ENCODE data around the gene CERK. TPM values are rescaled to one million over a fixed set of nuclear protein-coding genes. Genes with fewer than 3 reads are reported as not detected.

CERK gene
- polyA plus RNA-seq, 1 of the 3 experiments (the other 2 are of a cell fraction): 32.6 TPM

DNA sequence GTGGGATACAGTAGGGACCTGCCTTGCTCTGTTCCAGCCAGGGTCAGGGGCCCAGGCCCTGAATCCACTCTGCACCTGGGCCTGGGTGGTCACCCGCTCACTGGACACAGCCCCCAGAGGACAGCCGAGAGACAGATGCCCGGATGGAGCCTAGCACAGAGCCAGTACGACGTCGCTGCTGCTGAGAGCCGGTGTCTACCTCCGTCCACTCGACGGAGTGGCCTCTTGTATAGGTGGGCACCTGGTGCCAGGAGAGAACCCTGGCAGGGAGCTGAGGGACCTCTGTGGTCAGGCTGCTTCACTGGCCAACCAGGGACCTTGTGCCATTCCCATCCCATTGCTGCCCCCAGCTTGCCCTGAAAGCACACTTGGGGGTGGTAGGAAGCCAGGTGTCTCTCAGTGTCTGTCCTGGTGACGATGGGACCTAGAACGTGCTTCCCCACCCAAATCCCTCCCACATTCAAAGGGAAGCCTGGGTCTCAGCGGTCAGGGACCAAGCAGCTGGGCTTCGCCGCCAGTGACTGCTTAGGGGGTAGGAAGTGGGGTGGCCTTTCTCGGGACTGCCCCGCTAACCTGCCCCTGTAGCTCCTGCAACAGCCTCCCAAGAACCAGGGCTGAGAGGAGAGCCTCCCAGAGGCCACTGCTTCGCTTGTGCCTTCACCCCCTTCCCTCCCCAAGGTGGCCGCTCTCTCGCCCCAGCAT, 10.3 kb upstream of the CERK start (continued):
- no peak for TF ChIP-seq EP300 (IDR thresholded peaks at IDR 0.05; ENCODE audit: borderline replicate concordance in 1 of 2, low read depth in 1 of 2, low read length in 1 of 2)
- TF ChIP-seq, protein P1, sequence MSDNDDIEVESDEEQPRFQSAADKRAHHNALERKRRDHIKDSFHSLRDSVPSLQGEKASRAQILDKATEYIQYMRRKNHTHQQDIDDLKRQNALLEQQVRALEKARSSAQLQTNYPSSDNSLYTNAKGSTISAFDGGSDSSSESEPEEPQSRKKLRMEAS (IDR thresholded peaks at IDR 0.05; ENCODE audit: low read depth): no peak
- TF ChIP-seq TAF1 (IDR thresholded peaks at IDR 0.05; ENCODE audit: borderline replicate concordance, low read depth, low read length): no peak
- no peak for TF ChIP-seq JUND (IDR thresholded peaks at IDR 0.05)
- TF ChIP-seq RAD21 (IDR thresholded peaks at IDR 0.05; ENCODE audit: low read length): no peak
- TF ChIP-seq, protein P2, sequence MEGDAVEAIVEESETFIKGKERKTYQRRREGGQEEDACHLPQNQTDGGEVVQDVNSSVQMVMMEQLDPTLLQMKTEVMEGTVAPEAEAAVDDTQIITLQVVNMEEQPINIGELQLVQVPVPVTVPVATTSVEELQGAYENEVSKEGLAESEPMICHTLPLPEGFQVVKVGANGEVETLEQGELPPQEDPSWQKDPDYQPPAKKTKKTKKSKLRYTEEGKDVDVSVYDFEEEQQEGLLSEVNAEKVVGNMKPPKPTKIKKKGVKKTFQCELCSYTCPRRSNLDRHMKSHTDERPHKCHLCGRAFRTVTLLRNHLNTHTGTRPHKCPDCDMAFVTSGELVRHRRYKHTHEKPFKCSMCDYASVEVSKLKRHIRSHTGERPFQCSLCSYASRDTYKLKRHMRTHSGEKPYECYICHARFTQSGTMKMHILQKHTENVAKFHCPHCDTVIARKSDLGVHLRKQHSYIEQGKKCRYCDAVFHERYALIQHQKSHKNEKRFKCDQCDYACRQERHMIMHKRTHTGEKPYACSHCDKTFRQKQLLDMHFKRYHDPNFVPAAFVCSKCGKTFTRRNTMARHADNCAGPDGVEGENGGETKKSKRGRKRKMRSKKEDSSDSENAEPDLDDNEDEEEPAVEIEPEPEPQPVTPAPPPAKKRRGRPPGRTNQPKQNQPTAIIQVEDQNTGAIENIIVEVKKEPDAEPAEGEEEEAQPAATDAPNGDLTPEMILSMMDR (IDR thresholded peaks at IDR 0.05): no peak
- TF ChIP-seq, protein P3, sequence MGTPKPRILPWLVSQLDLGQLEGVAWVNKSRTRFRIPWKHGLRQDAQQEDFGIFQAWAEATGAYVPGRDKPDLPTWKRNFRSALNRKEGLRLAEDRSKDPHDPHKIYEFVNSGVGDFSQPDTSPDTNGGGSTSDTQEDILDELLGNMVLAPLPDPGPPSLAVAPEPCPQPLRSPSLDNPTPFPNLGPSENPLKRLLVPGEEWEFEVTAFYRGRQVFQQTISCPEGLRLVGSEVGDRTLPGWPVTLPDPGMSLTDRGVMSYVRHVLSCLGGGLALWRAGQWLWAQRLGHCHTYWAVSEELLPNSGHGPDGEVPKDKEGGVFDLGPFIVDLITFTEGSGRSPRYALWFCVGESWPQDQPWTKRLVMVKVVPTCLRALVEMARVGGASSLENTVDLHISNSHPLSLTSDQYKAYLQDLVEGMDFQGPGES (IDR thresholded peaks at IDR 0.05; ENCODE audit: low read depth, low read length): no peak
- TF ChIP-seq, protein P4, sequence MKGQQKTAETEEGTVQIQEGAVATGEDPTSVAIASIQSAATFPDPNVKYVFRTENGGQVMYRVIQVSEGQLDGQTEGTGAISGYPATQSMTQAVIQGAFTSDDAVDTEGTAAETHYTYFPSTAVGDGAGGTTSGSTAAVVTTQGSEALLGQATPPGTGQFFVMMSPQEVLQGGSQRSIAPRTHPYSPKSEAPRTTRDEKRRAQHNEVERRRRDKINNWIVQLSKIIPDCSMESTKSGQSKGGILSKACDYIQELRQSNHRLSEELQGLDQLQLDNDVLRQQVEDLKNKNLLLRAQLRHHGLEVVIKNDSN (IDR thresholded peaks at IDR 0.05; ENCODE audit: borderline replicate concordance, low read depth): no peak
- no peak for TF ChIP-seq RXRA (IDR thresholded peaks at IDR 0.05; ENCODE audit: borderline replicate concordance, low read depth)

DNA sequence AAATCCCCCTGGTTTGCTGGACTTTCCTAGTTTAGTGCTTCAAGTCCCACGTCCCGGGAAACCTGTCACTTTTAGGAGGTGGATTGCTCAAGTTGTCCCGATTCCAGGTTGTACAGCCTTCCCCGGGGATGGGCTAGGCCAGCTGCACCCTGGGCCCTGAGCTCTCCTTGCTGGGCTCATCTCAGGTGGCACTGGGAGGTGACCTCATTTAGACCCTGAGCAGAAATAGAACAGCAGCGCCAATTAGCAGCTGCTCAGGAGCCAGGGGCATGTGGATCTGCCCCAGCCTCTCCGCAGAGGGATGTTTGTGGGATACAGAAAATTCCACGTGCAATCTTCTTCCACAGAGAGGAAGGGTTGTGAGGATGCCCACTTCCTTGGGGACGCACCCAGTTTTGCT, 9.6 kb upstream of the CERK start:
- WGBS (ENCODE audit: low lambda C conversion rate): 81% methylated on average over 6 of the region's 8 CpGs
- Histone ChIP-seq H3K4me1 (ENCODE audit: control insufficient read depth in 1 of 2, insufficient read depth in 2 of 2, low read depth in 1 of 2, low read length in 1 of 2) (peaks cover 11 to 13% of the 10 kb centered on the region in 2 experiments; a peak in 2 of 4 replicates), H3K9me2 (no peaks in the 10 kb centered on the region), H3K27me3 (ENCODE audit: insufficient read depth) (no peaks in the 10 kb centered on the region), H3K27ac (ENCODE audit: low read depth in 2 of 2, low read length in 1 of 2) (no peak overlapping the region), H2AFZ (ENCODE audit: low read depth) (no peak overlapping the region), H3K9me3 (no peaks in the 10 kb centered on the region), H3K4me3 (ENCODE audit: low read depth in 2 of 2, low read length in 1 of 2) (no peak overlapping the region), H3K79me2 (ENCODE audit: insufficient read depth) (no peaks in the 10 kb centered on the region), H3K4me2 (no peak overlapping the region), H4K20me1 (ENCODE audit: insufficient read depth) (no peaks in the 10 kb centered on the region), H3K36me3 (replicated peaks in 1 of 2; ENCODE audit: control insufficient read depth in 1 of 2, insufficient read depth in 2 of 2, low read length in 1 of 2) (no peaks in the 10 kb centered on the region), H3F3A (replicated peaks; ENCODE audit: insufficient read depth) (no peaks in the 10 kb centered on the region), H3K9ac (no peak overlapping the region)
- no peak for DNase-seq
- CTCF ChIA-PET: interaction anchor here (0.7 kb wide), 1 partner anchor 11 kb away, joined by 3 read pairs; no protein-coding TSS in a partner anchor
- POLR2A ChIA-PET: no interaction called here
- TF ChIP-seq TAF1 (IDR thresholded peaks at IDR 0.05; ENCODE audit: borderline replicate concordance, low read depth, low read length) (no peak), FOSL2 (IDR thresholded peaks at IDR 0.05; ENCODE audit: borderline replicate concordance, low read depth) (no peak), RFX5 (IDR thresholded peaks at IDR 0.05; ENCODE audit: low read length) (no peak), RCOR1 (IDR thresholded peaks at IDR 0.05; ENCODE audit: low read length) (no peak), MXI1 (IDR thresholded peaks at IDR 0.05; ENCODE audit: low read depth, low read length) (no peak), NFIC (IDR thresholded peaks at IDR 0.05; ENCODE audit: borderline replicate concordance) (no peak), RAD21 (IDR thresholded peaks at IDR 0.05; ENCODE audit: low read length) (no peak), EP300 (IDR thresholded peaks at IDR 0.05; ENCODE audit: borderline replicate concordance in 1 of 2, low read depth in 1 of 2, low read length in 1 of 2) (no peak), TCF12 (IDR thresholded peaks at IDR 0.05) (no peak), POLR2AphosphoS5 (IDR thresholded peaks at IDR 0.05; ENCODE audit: low read depth, low read length) (no peak), NRF1 (IDR thresholded peaks at IDR 0.05; ENCODE audit: low read depth, low read length) (no peak), FOXM1 (IDR thresholded peaks at IDR 0.05; ENCODE audit: low read depth) (no peak), SIN3A (IDR thresholded peaks at IDR 0.05; ENCODE audit: borderline replicate concordance, low read depth, low read length) (no peak), YY1 (IDR thresholded peaks at IDR 0.05; ENCODE audit: low read depth) (no peak), CHD2 (IDR thresholded peaks at IDR 0.05; ENCODE audit: low read length, partially characterized antibody) (no peak)
- TF ChIP-seq, protein P5, sequence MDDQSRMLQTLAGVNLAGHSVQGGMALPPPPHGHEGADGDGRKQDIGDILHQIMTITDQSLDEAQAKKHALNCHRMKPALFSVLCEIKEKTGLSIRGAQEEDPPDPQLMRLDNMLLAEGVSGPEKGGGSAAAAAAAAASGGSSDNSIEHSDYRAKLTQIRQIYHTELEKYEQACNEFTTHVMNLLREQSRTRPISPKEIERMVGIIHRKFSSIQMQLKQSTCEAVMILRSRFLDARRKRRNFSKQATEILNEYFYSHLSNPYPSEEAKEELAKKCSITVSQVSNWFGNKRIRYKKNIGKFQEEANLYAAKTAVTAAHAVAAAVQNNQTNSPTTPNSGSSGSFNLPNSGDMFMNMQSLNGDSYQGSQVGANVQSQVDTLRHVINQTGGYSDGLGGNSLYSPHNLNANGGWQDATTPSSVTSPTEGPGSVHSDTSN (IDR thresholded peaks at IDR 0.05): no peak
- TF ChIP-seq, protein P4 (IDR thresholded peaks at IDR 0.05; ENCODE audit: borderline replicate concordance, low read depth): no peak
- TF ChIP-seq, protein P2 (IDR thresholded peaks at IDR 0.05): no peak
